SU-DHL-6 (cell line): ENCODE measurements around the gene TAF11L9.

Experiments used
- EZH2phosphoT487 ChIP-seq: fragments of 200-600 bp; sonication (generic), shearing (Covaris generic); conservative IDR thresholded peaks from 2 replicates; pipeline ENCODE4 v1.6.1; 2018; ENCODE audit warnings: mild to moderate bottlenecking, antibody characterized with exemption, low read length, moderate library complexity, mixed read lengths
- TF ChIP-seq, protein P1 (sequence below): fragments of 200-600 bp; sonication (generic); IDR thresholded peaks from one replicate; pipeline ENCODE4 v1.5.1; 2017; ENCODE audit warnings: antibody characterized with exemption, mild to moderate bottlenecking, low read length, moderate library complexity; ENCODE audit not compliant: insufficient read depth, poor library complexity, severe bottlenecking

GRCh38 chr5:17634160-17634559 lies 40.0 kb upstream of the TAF11L9 start, which contains the start of gene TAF11L14:
- TF ChIP-seq, protein P1, sequence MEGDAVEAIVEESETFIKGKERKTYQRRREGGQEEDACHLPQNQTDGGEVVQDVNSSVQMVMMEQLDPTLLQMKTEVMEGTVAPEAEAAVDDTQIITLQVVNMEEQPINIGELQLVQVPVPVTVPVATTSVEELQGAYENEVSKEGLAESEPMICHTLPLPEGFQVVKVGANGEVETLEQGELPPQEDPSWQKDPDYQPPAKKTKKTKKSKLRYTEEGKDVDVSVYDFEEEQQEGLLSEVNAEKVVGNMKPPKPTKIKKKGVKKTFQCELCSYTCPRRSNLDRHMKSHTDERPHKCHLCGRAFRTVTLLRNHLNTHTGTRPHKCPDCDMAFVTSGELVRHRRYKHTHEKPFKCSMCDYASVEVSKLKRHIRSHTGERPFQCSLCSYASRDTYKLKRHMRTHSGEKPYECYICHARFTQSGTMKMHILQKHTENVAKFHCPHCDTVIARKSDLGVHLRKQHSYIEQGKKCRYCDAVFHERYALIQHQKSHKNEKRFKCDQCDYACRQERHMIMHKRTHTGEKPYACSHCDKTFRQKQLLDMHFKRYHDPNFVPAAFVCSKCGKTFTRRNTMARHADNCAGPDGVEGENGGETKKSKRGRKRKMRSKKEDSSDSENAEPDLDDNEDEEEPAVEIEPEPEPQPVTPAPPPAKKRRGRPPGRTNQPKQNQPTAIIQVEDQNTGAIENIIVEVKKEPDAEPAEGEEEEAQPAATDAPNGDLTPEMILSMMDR, result no peak
- TF ChIP-seq EZH2phosphoT487, result no peak
